ENCODE results near the gene DUS1L. TPM values are rescaled to one million over a fixed set of nuclear protein-coding genes. Genes with fewer than 3 reads are reported as not detected.

Gene DUS1L
- total and polyA plus RNA-seq, 8 donors, result 63.2 to 286 (median 116) TPM

DNA sequence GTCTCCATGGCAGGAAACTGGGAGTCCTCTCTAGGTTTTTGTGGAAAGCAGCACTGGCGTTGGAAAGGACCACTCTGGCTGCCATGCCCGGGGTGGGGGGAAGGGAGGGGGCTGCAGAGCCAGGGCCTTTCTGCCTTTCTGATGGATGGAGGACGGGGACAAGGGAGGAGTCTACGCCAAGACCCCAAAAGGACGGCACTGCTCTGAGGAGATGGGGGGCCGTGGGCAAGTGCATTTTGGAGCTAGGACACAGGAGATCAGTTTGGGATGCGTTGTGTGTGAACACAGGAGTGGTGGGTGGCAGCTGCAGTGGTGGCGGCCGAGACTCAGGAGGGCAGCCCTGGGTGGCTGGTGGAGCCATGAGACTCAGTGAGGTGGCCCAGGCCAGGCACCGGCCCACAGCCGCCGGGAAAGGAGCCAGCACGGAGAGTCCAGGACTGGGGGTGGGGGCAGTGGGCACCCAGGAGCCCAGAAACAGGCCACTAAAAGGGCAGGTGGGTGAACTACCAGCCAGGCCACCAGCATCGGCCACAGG is 45.0 kb downstream of the DUS1L start:
- WGBS, 5 donors, result 60 to 73% (median 66%) methylated on average over 12 to 14 of the region's 14 CpGs
- TF ChIP-seq CTCF (IDR thresholded peaks at IDR 0.05) (no peak), POLR2A (IDR thresholded peaks at IDR 0.05) (no peak), POLR2AphosphoS5 (IDR thresholded peaks at IDR 0.05) (no peak), EP300 (IDR thresholded peaks at IDR 0.05) (no peak)
- no peak for DNase-seq
- intact Hi-C loops (cut with DNase I; ENCODE audit: low total_unique reads), result no loop called here
- Histone ChIP-seq H3K36me3 (peaks cover 0 to 17% (median 15%) of the 10 kb centered on the region in 4 donors), H3K4me3 (peak overlapping the region in 1 of 4 donors; percentile 98), H3K9me3 (no peaks in the 10 kb centered on the region), H3K27ac (no peak overlapping the region), H3K4me1 (peaks cover 40 to 70% (median 64%) of the 10 kb centered on the region in 4 donors), H3K27me3 (no peaks in the 10 kb centered on the region)

DNA sequence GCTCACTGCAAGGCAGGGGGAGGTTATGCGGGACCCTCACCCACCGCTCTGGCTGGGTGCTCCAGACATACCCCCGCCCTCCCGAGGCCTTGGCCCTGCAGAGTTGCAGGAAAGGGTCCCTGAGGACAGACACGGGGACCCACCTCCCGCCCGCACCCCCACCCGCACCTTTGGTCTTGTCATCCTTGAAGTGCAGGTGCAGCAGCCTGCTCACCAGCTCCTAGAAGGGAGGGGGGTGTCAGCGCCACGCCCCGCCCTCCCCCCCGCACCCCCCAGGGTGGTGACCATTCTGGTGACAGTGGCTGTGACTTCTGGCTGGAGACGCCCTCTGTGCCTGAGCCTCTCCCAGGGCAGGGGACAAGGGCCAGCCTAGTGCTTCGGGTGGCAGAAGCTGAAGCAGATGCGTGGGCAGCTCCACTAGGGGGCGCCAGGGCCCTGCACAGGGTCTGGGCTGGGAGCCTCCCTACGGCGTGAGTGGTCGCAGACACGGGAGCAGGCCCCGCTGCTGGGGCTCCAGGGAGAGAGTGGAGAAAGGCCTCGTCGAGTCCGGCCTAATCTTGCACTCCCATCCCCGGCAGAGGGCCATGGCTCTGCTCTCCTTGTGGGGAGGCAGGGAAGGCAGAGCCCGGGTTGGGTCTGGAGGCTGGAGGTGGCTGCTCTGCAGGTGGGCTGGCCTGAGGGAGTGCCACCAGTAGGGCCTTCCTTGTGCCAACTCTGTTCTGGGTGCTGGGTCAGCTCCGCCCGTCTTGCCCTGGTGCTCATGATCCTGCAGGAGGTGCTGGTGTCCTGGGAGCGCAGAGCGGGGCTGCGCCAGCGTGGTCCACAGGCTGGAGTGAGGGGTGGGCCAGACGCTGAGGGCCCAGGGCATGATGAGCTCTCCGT is 45.7 kb downstream of the DUS1L start:
- intact Hi-C loops (cut with DNase I; ENCODE audit: low total_unique reads), result loop anchor here (5.0 kb wide), 1 partner anchor 58 kb away; the partner anchor contains the start of gene NOTUM
- no peak overlapping the region for H3K4me3 ChIP-seq
- no peaks in the 10 kb centered on the region for H3K9me3 ChIP-seq
- H3K36me3 ChIP-seq, result peaks cover 0 to 17% (median 15%) of the 10 kb centered on the region in 4 donors
- H3K27ac ChIP-seq, result no peak overlapping the region
- TF ChIP-seq POLR2A (IDR thresholded peaks at IDR 0.05) (no peak), POLR2AphosphoS5 (IDR thresholded peaks at IDR 0.05) (no peak), CTCF (IDR thresholded peaks at IDR 0.05) (peak in 4 of 7 experiments; percentile 7 to 67 (median 56)), EP300 (IDR thresholded peaks at IDR 0.05) (no peak)
- WGBS, 5 donors, result 55 to 80% (median 59%) methylated on average over 19 to 34 of the region's 34 CpGs
- peak; percentile 63 to 73 for DNase-seq
- H3K27me3 ChIP-seq, result no peaks in the 10 kb centered on the region
- peaks cover 40 to 68% (median 62%) of the 10 kb centered on the region in 4 donors for H3K4me1 ChIP-seq

DNA sequence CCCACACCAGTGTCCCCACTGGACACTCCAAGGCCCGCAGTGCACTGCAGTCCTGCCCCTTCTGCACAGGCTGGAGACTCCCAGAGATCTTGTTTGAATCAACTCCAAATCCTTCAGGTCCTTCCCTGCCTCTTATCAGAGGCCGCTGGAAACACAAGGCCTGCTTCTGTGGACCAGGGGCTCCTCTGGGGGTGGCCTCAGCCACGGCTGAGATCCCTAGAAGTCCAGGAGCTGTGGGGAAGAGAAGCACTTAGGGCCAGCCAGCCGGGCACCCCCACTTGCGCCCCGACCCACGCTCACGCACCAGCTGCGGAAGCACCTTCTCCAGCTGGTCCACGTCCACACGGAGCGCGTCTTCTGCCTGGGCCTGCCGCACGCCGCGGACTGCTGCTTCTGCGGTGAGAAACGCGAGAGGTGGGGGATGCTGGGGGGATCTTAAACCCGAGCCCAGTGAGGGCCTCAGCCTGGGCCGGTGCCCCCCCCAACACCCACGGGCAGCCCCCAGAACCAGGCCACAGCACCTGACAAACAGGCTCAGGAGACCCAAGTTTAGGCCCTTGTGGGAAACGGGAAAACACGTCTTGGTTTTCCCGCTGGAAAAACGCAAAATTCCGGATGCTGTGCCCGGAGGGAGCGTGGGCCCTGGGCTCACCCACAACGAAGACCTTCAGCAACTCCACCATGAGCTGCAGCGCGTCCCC is 46.5 kb downstream of the DUS1L start:
- Histone ChIP-seq H3K27me3 (no peaks in the 10 kb centered on the region), H3K27ac (peak overlapping the region in 1 of 5 donors; percentile 6), H3K9me3 (no peaks in the 10 kb centered on the region), H3K4me1 (peaks cover 36 to 60% (median 55%) of the 10 kb centered on the region in 4 donors), H3K36me3 (peaks cover 0 to 17% (median 15%) of the 10 kb centered on the region in 4 donors), H3K4me3 (no peak overlapping the region)
- WGBS, 5 donors, result 75 to 84% (median 76%) methylated on average over 16 to 33 of the region's 33 CpGs
- intact Hi-C loops (cut with DNase I; ENCODE audit: low total_unique reads), result loop anchor here (5.0 kb wide), 1 partner anchor 57 kb away; the partner anchor contains the start of gene NOTUM
- no peak for TF ChIP-seq CTCF (IDR thresholded peaks at IDR 0.05)
- no peak for TF ChIP-seq EP300 (IDR thresholded peaks at IDR 0.05)
- TF ChIP-seq POLR2AphosphoS5 (IDR thresholded peaks at IDR 0.05), result no peak
- no peak for TF ChIP-seq POLR2A (IDR thresholded peaks at IDR 0.05)
- DNase-seq, result no peak

All from stomach (tissue), 9 donors.